ENCODE measurements around the gene KCNJ1. TPM values are rescaled to one million over a fixed set of nuclear protein-coding genes. Genes with fewer than 3 reads are reported as not detected.

KCNJ1 gene
- total RNA-seq, 4 donors from 2014 or later = not detected

DNA sequence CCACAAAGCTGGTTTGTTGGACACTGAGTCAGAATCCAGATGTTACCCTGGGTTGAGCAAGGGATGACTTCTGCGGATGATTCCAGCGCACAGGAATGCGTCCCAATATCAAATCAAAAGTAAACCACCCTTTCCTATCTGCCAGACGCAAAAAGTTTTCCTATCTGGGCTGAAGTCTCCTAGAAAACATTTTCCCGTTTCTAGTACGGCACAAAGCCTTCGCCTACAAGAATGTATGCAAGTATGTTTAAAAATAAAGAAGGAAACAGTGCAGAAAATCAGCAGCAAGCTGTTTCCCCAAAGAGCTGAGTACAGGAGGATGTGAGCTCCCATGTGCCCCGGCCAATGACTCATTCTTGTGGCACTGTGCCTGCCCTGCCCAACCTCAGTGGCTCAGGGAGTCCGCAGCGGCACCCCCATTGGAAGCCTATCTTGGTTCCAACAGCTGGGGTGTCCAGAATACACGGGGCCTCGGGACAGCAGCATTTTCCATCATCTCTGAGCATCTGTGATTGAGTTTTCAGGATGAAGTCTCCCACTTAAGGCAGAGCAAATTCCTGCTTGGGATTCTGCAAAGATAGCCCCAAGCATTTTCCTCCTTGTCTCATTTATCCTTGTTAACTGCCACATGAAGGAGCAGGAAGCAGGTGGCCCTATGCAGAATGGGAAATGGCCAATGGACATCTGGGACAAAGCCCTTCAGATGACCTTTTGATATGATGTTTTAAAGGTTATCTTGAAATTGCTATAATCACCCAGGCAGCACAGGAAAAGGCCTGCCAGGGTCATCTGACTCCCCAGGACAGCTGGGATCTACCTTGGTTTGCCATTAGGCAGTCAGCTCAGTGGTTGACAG lies 41.5 kb upstream of the KCNJ1 start:
- intact Hi-C loops (cut with DNase I; ENCODE audit: low total_unique reads) = no loop called here
- TF ChIP-seq POLR2A (IDR thresholded peaks at IDR 0.05) = no peak
- TF ChIP-seq, protein P1, sequence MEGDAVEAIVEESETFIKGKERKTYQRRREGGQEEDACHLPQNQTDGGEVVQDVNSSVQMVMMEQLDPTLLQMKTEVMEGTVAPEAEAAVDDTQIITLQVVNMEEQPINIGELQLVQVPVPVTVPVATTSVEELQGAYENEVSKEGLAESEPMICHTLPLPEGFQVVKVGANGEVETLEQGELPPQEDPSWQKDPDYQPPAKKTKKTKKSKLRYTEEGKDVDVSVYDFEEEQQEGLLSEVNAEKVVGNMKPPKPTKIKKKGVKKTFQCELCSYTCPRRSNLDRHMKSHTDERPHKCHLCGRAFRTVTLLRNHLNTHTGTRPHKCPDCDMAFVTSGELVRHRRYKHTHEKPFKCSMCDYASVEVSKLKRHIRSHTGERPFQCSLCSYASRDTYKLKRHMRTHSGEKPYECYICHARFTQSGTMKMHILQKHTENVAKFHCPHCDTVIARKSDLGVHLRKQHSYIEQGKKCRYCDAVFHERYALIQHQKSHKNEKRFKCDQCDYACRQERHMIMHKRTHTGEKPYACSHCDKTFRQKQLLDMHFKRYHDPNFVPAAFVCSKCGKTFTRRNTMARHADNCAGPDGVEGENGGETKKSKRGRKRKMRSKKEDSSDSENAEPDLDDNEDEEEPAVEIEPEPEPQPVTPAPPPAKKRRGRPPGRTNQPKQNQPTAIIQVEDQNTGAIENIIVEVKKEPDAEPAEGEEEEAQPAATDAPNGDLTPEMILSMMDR (IDR thresholded peaks at IDR 0.05) = no peak
- Histone ChIP-seq H3K36me3 (no peaks in the 10 kb centered on the region), H3K27ac (no peak overlapping the region), H3K4me1 (no peaks in the 10 kb centered on the region), H3K27me3 (no peaks in the 10 kb centered on the region), H3K4me3 (no peak overlapping the region), H3K9me3 (no peaks in the 10 kb centered on the region)
- peak; percentile 33 to 36 for DNase-seq

DNA sequence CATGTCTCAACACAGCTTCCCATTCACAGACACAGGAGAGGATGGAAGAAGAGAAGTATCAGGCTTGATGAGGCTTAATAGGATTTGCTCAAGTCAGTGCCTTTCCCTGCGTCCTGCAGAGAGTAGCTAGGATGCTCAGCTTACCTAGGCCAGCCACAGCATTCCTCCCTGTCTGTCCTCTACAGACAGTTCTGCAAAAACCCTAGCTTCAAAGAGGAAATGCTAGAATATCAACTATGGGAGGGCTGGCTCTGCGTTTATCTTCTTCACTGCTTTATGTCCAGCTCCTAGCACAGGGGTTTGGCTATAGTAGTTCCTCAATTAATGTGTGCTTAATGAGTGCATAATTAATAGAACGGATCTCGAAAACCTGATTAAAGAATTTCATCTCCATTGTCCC lies 40.5 kb upstream of the KCNJ1 start:
- no peak overlapping the region for H3K4me3 ChIP-seq
- no peak overlapping the region for H3K27ac ChIP-seq
- H3K4me1 ChIP-seq = no peaks in the 10 kb centered on the region
- DNase-seq = no peak
- H3K36me3 ChIP-seq = no peaks in the 10 kb centered on the region
- intact Hi-C loops (cut with DNase I; ENCODE audit: low total_unique reads) = no loop called here
- TF ChIP-seq, protein P1 (IDR thresholded peaks at IDR 0.05) = no peak
- no peaks in the 10 kb centered on the region for H3K9me3 ChIP-seq
- H3K27me3 ChIP-seq = no peaks in the 10 kb centered on the region

GRCh38 chr11:128906185-128907050 lies 39.3 kb upstream of the KCNJ1 start:
- H3K36me3 ChIP-seq = no peaks in the 10 kb centered on the region
- peak overlapping the region in 1 of 2 donors; percentile 44 for H3K4me3 ChIP-seq
- no peaks in the 10 kb centered on the region for H3K9me3 ChIP-seq
- TF ChIP-seq, protein P1 (IDR thresholded peaks at IDR 0.05) = no peak
- no peak for TF ChIP-seq POLR2A (IDR thresholded peaks at IDR 0.05)
- no peak overlapping the region for H3K27ac ChIP-seq
- intact Hi-C loops (cut with DNase I; ENCODE audit: low total_unique reads) = no loop called here
- H3K27me3 ChIP-seq = no peaks in the 10 kb centered on the region
- H3K4me1 ChIP-seq = no peaks in the 10 kb centered on the region
- DNase-seq = no peak

- TF ChIP-seq, protein P1 (IDR thresholded peaks at IDR 0.05) = peak in 1 of 4 experiments; percentile 25
- no peak for TF ChIP-seq POLR2A (IDR thresholded peaks at IDR 0.05)
- peak overlapping the region; percentile 44 to 50 for H3K4me3 ChIP-seq
- peak in 1 of 2 donors; percentile 27 for DNase-seq
- H3K27me3 ChIP-seq = no peaks in the 10 kb centered on the region
- no peaks in the 10 kb centered on the region for H3K4me1 ChIP-seq
- no peaks in the 10 kb centered on the region for H3K9me3 ChIP-seq
- H3K36me3 ChIP-seq = no peaks in the 10 kb centered on the region
- peak overlapping the region in 1 of 2 donors; percentile 51 for H3K27ac ChIP-seq
- intact Hi-C loops (cut with DNase I; ENCODE audit: low total_unique reads) = no loop called here
These were observed 38.5 kb upstream of the KCNJ1 start for GRCh38 chr11:128905345-128906184.
